GM18868 (cell line): ENCODE measurements around the gene CDX1.
A peak's percentile ranks its signal among the peaks of the same experiment; 100 is the strongest.

Source experiments
- ATAC-seq: cut with Tn5 transposase; IDR thresholded peaks from one replicate; pipeline ENCODE4 v1.9.1; 2021; ENCODE audit warnings: mild to moderate bottlenecking, moderate library complexity; ENCODE audit not compliant: unreplicated experiment

CDX1 gene

GRCh38 chr5:150144879-150145278 lies 21.7 kb upstream of the CDX1 start:
- ATAC-seq = no peak

- ATAC-seq = no peak
These were observed 20.3 kb upstream of the CDX1 start for GRCh38 chr5:150146235-150146634.

GRCh38 chr5:150146862-150147601 lies 19.5 kb upstream of the CDX1 start:
- no peak for ATAC-seq

GRCh38 chr5:150147670-150148069 lies 18.9 kb upstream of the CDX1 start:
- ATAC-seq = no peak

- no peak for ATAC-seq
These were observed 18.3 kb upstream of the CDX1 start for GRCh38 chr5:150148117-150148927.

- ATAC-seq = no peak
These were observed 17.0 kb upstream of the CDX1 start for GRCh38 chr5:150149618-150150017.

- no peak for ATAC-seq
These were observed 13.7 kb upstream of the CDX1 start for GRCh38 chr5:150152636-150153462.

- no peak for ATAC-seq
These were observed 13.1 kb upstream of the CDX1 start for GRCh38 chr5:150153483-150153882.

- peak; percentile 74 for ATAC-seq
These were observed 12.5 kb upstream of the CDX1 start for GRCh38 chr5:150153957-150154617.

GRCh38 chr5:150154618-150155128 lies 11.9 kb upstream of the CDX1 start:
- peak; percentile 2 for ATAC-seq

- ATAC-seq = peak; percentile 59
These were observed 11.1 kb upstream of the CDX1 start, which contains the start of gene PDGFRB for GRCh38 chr5:150155258-150156026. TSS of gene PDGFRB (minus strand) at chr5:150155845. CDS start at chr5:150137047, 18,798 bp downstream.

- ATAC-seq = no peak
These were observed 10.6 kb upstream of the CDX1 start for GRCh38 chr5:150156027-150156368.

GRCh38 chr5:150156540-150156939 lies 10.0 kb upstream of the CDX1 start:
- no peak for ATAC-seq

GRCh38 chr5:150157168-150157567 lies 9.4 kb upstream of the CDX1 start:
- ATAC-seq = no peak

- ATAC-seq = no peak
These were observed 8.2 kb upstream of the CDX1 start for GRCh38 chr5:150158170-150158949.

GRCh38 chr5:150159031-150159430 lies 7.5 kb upstream of the CDX1 start:
- ATAC-seq = no peak

GRCh38 chr5:150159741-150160179 lies 6.8 kb upstream of the CDX1 start:
- ATAC-seq = no peak

GRCh38 chr5:150160448-150161081 lies 6.0 kb upstream of the CDX1 start:
- no peak for ATAC-seq
